ENCODE measurements around the gene CEMP1.
A peak's percentile ranks its signal among the peaks of the same experiment; 100 is the strongest.
"Not testable (repeated sequence)": the region's sequence is repeated elsewhere in the genome, so short reads cannot be mapped to it uniquely, and the experiment has no call there.

Gene CEMP1, protein sequence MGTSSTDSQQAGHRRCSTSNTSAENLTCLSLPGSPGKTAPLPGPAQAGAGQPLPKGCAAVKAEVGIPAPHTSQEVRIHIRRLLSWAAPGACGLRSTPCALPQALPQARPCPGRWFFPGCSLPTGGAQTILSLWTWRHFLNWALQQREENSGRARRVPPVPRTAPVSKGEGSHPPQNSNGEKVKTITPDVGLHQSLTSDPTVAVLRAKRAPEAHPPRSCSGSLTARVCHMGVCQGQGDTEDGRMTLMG

GRCh38 chr16:2531371-2531695, at the start of gene CEMP1:
Gene CEMP1, minus strand, starts transcription at chr16:2531408. Its CDS starts 335 bp downstream, at chr16:2531073.
- no peaks in the 10 kb centered on the region for H3K79me2 ChIP-seq (ENCODE audit: insufficient read depth, low read length)
- peak within 1 kb of the TSS; percentile 83 for H2AFZ ChIP-seq (ENCODE audit: low read length)
- no peaks in the 10 kb centered on the region for H3K27me3 ChIP-seq (ENCODE audit: insufficient read depth, low read length, poor library complexity, severe bottlenecking)
- H3K9ac ChIP-seq (ENCODE audit: low read depth, low read length, poor library complexity, severe bottlenecking) = peak within 1 kb of the TSS; percentile 74
- peak within 1 kb of the TSS; percentile 78 for H3K4me3 ChIP-seq (ENCODE audit: low read length, poor library complexity, severe bottlenecking)
- H4K20me1 ChIP-seq (ENCODE audit: insufficient read depth, low read length, poor library complexity, severe bottlenecking) = no peaks in the 10 kb centered on the region
- H3K4me1 ChIP-seq (ENCODE audit: insufficient read depth, low read length, poor library complexity, severe bottlenecking) = peaks cover 10% of the 10 kb centered on the region
- H3K9me3 ChIP-seq (ENCODE audit: insufficient read depth, low read depth, low read length) = no peaks in the 10 kb centered on the region
- no peaks in the 10 kb centered on the region for H3F3A ChIP-seq (ENCODE audit: low read depth)
- H3K9me2 ChIP-seq (replicated peaks; ENCODE audit: low read depth, low read length) = no peaks in the 10 kb centered on the region
- H3K36me3 ChIP-seq (ENCODE audit: insufficient read depth, low read length) = no peaks in the 10 kb centered on the region
- H3K4me2 ChIP-seq (ENCODE audit: low read depth, low read length, poor library complexity, severe bottlenecking) = peak within 1 kb of the TSS; percentile 93
- TF ChIP-seq CTCF (conservative IDR thresholded peaks at IDR 0.05; ENCODE audit: low read length) (no peak), EZH2phosphoT487 (IDR thresholded peaks at IDR 0.05; ENCODE audit: borderline replicate concordance) (no peak)

GRCh38 chr16:2580818-2581217, 49.6 kb upstream of the CEMP1 start:
- H3K9ac ChIP-seq (ENCODE audit: low read depth, low read length, poor library complexity, severe bottlenecking); H3K4me2 ChIP-seq (ENCODE audit: low read depth, low read length, poor library complexity, severe bottlenecking); H3K9me3 ChIP-seq (ENCODE audit: insufficient read depth, low read depth, low read length); H3K27me3 ChIP-seq (ENCODE audit: insufficient read depth, low read length, poor library complexity, severe bottlenecking); H3K4me1 ChIP-seq (ENCODE audit: insufficient read depth, low read length, poor library complexity, severe bottlenecking); H2AFZ ChIP-seq (ENCODE audit: low read length); H3K36me3 ChIP-seq (ENCODE audit: insufficient read depth, low read length); H4K20me1 ChIP-seq (ENCODE audit: insufficient read depth, low read length, poor library complexity, severe bottlenecking); H3K79me2 ChIP-seq (ENCODE audit: insufficient read depth, low read length); H3K4me3 ChIP-seq (ENCODE audit: low read length, poor library complexity, severe bottlenecking); H3K9me2 ChIP-seq (replicated peaks; ENCODE audit: low read depth, low read length); H3F3A ChIP-seq (ENCODE audit: low read depth): not testable (repeated sequence)

DNA sequence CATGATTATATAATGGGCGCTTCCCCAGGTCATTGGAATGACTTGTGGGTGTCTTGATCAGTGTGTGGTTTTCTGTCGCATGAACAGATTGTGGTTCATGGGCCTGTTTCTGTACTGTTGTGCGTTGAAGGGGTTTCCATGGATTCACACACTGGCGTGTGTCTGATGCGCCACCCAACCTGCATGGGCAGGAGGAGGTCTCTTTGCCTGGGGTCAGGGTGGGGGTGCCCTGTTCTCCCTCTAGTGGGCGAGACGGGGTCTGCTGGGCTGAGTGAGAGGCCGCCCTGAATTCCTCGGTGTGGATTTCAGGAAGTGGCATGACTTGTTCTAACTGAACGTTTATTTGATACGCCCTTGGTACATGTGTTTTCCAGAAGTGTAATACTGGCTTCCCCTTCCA, 48.9 kb upstream of the CEMP1 start:
- not testable (repeated sequence) for H3K4me2 ChIP-seq (ENCODE audit: low read depth, low read length, poor library complexity, severe bottlenecking); H3K4me3 ChIP-seq (ENCODE audit: low read length, poor library complexity, severe bottlenecking); H3K9ac ChIP-seq (ENCODE audit: low read depth, low read length, poor library complexity, severe bottlenecking); H3K79me2 ChIP-seq (ENCODE audit: insufficient read depth, low read length); H3F3A ChIP-seq (ENCODE audit: low read depth); H3K9me3 ChIP-seq (ENCODE audit: insufficient read depth, low read depth, low read length); H3K4me1 ChIP-seq (ENCODE audit: insufficient read depth, low read length, poor library complexity, severe bottlenecking); H3K36me3 ChIP-seq (ENCODE audit: insufficient read depth, low read length); H4K20me1 ChIP-seq (ENCODE audit: insufficient read depth, low read length, poor library complexity, severe bottlenecking); H2AFZ ChIP-seq (ENCODE audit: low read length); H3K27me3 ChIP-seq (ENCODE audit: insufficient read depth, low read length, poor library complexity, severe bottlenecking); H3K9me2 ChIP-seq (replicated peaks; ENCODE audit: low read depth, low read length)

DNA sequence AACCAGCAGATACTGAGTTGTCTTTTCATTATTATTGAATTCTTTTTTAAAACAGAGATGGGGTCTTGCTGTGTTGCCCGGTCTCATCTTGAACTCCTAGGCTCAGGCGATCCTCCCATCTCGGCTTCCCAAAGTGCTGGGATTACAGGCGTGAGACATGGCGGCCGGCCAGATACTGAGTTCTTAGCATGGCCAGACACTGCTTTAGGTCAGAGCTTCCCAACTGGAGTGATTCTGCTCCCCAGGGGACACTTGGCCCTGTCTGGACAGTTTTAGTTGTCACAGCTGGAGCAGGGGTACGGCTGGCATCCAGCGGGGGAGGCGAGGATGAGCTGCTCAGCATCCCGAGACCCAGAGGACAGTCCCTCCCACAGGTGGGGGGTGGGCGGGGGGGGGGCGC, 47.7 kb upstream of the CEMP1 start:
- not testable (repeated sequence) for H3K4me1 ChIP-seq (ENCODE audit: insufficient read depth, low read length, poor library complexity, severe bottlenecking); H3K9ac ChIP-seq (ENCODE audit: low read depth, low read length, poor library complexity, severe bottlenecking); H3K36me3 ChIP-seq (ENCODE audit: insufficient read depth, low read length); H3F3A ChIP-seq (ENCODE audit: low read depth); H3K9me2 ChIP-seq (replicated peaks; ENCODE audit: low read depth, low read length); H3K4me2 ChIP-seq (ENCODE audit: low read depth, low read length, poor library complexity, severe bottlenecking); H2AFZ ChIP-seq (ENCODE audit: low read length); H3K4me3 ChIP-seq (ENCODE audit: low read length, poor library complexity, severe bottlenecking); H3K9me3 ChIP-seq (ENCODE audit: insufficient read depth, low read depth, low read length); H3K79me2 ChIP-seq (ENCODE audit: insufficient read depth, low read length); H4K20me1 ChIP-seq (ENCODE audit: insufficient read depth, low read length, poor library complexity, severe bottlenecking); H3K27me3 ChIP-seq (ENCODE audit: insufficient read depth, low read length, poor library complexity, severe bottlenecking)

- not testable (repeated sequence) for H3K36me3 ChIP-seq (ENCODE audit: insufficient read depth, low read length); H3K4me3 ChIP-seq (ENCODE audit: low read length, poor library complexity, severe bottlenecking); H3K9ac ChIP-seq (ENCODE audit: low read depth, low read length, poor library complexity, severe bottlenecking); H3K9me2 ChIP-seq (replicated peaks; ENCODE audit: low read depth, low read length); H3K27me3 ChIP-seq (ENCODE audit: insufficient read depth, low read length, poor library complexity, severe bottlenecking); H3F3A ChIP-seq (ENCODE audit: low read depth); H4K20me1 ChIP-seq (ENCODE audit: insufficient read depth, low read length, poor library complexity, severe bottlenecking); H3K4me2 ChIP-seq (ENCODE audit: low read depth, low read length, poor library complexity, severe bottlenecking); H3K9me3 ChIP-seq (ENCODE audit: insufficient read depth, low read depth, low read length); H3K79me2 ChIP-seq (ENCODE audit: insufficient read depth, low read length); H2AFZ ChIP-seq (ENCODE audit: low read length); H3K4me1 ChIP-seq (ENCODE audit: insufficient read depth, low read length, poor library complexity, severe bottlenecking)
These were observed 45.8 kb upstream of the CEMP1 start for GRCh38 chr16:2577044-2577443.

DNA sequence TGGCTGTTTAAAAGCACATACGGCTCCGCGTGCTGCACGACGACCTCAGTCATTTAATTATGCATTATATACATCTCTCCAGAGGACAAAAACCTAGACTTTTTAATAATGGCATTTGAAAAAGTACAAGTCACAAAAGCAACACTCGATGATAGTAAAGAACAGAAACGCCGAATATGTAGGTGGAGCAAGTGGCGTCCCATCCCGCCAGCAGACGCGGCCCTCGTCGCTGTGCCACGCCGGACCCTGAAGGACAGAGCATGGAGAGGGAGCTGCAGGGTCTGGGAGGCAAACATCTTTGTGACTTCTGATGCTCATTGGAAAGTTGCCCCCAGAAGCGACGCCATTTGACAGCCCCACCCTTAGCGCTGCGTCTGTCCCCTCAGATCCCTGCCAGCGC, 44.6 kb upstream of the CEMP1 start:
- not testable (repeated sequence) for H3K4me1 ChIP-seq (ENCODE audit: insufficient read depth, low read length, poor library complexity, severe bottlenecking); H3K9ac ChIP-seq (ENCODE audit: low read depth, low read length, poor library complexity, severe bottlenecking); H3F3A ChIP-seq (ENCODE audit: low read depth); H3K9me3 ChIP-seq (ENCODE audit: insufficient read depth, low read depth, low read length); H4K20me1 ChIP-seq (ENCODE audit: insufficient read depth, low read length, poor library complexity, severe bottlenecking); H3K79me2 ChIP-seq (ENCODE audit: insufficient read depth, low read length); H2AFZ ChIP-seq (ENCODE audit: low read length); H3K4me2 ChIP-seq (ENCODE audit: low read depth, low read length, poor library complexity, severe bottlenecking); H3K4me3 ChIP-seq (ENCODE audit: low read length, poor library complexity, severe bottlenecking); H3K9me2 ChIP-seq (replicated peaks; ENCODE audit: low read depth, low read length); H3K36me3 ChIP-seq (ENCODE audit: insufficient read depth, low read length); H3K27me3 ChIP-seq (ENCODE audit: insufficient read depth, low read length, poor library complexity, severe bottlenecking)

DNA sequence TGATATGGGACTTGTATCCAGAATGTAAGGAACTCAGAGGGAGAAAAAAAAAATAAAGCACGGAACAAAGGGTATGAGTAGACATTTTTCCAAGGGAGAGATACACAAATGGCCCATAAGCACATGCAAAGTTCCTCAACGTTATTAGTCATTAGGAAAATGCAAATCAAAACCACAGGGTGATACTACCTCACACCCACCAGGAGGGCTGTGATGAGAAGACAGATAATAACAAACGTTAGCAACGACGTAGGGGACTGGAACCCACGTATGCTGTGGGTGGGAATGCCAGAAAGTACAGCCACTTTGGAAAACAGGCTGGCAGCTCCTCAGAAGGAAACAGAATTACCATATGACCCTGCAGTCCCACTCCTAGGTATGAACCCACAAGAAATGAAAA, 41.5 kb upstream of the CEMP1 start:
- not testable (repeated sequence) for H3K9me2 ChIP-seq (replicated peaks; ENCODE audit: low read depth, low read length); H4K20me1 ChIP-seq (ENCODE audit: insufficient read depth, low read length, poor library complexity, severe bottlenecking); H3K4me2 ChIP-seq (ENCODE audit: low read depth, low read length, poor library complexity, severe bottlenecking); H3K4me1 ChIP-seq (ENCODE audit: insufficient read depth, low read length, poor library complexity, severe bottlenecking); H3K79me2 ChIP-seq (ENCODE audit: insufficient read depth, low read length); H3F3A ChIP-seq (ENCODE audit: low read depth); H3K4me3 ChIP-seq (ENCODE audit: low read length, poor library complexity, severe bottlenecking); H3K27me3 ChIP-seq (ENCODE audit: insufficient read depth, low read length, poor library complexity, severe bottlenecking); H3K36me3 ChIP-seq (ENCODE audit: insufficient read depth, low read length); H3K9ac ChIP-seq (ENCODE audit: low read depth, low read length, poor library complexity, severe bottlenecking); H2AFZ ChIP-seq (ENCODE audit: low read length); H3K9me3 ChIP-seq (ENCODE audit: insufficient read depth, low read depth, low read length)

Measured in Loucy (cell line).